ENCODE measurements around the gene TGFBR1.

- no peak for TF ChIP-seq MXI1 (conservative IDR thresholded peaks at IDR 0.05; ENCODE audit: poor library complexity, severe bottlenecking)
- TF ChIP-seq CTCF (IDR thresholded peaks at IDR 0.05; ENCODE audit: poor library complexity, severe bottlenecking) = no peak
These were observed 29.5 kb upstream of the TGFBR1 start for GRCh38 chr9:99075246-99075912.

All from neural cell (in vitro differentiated cells).